PC-9 (cell line): ENCODE results near the gene GRIPAP1.

ENCODE experiments used
- EZH2 ChIP-seq: fragments of 200-600 bp; sonication (generic); IDR thresholded peaks from 2 replicates; pipeline ENCODE4 v1.8.0; 2017; ENCODE audit warnings: antibody characterized with exemption, low read depth
- TF ChIP-seq, protein P1 (sequence below): fragments of 200-600 bp; sonication (generic); conservative IDR thresholded peaks from 2 replicates; pipeline ENCODE4 v1.6.1; 2017; ENCODE audit warnings: mixed run types, antibody characterized with exemption, mild to moderate bottlenecking, moderate library complexity

DNA sequence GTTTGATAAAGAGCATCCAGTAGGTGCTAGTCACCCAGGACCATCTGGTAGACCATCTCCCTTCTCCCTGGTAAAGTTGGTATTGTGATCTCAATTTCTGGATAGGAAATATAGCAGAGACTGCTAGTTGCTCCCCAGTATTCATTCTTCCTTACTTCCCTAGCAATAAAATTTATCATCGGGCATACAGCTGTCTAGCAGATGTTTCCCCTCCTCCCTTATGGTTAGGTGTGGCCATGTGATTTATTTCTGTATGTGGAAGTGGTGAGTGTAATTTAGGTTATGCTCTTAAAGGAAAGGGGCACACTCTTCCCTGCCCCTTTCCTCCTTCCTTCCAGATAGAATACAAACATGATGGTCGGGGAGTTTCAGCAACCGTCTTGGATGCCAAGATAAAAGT is 18.2 kb downstream of the GRIPAP1 start:
- TF ChIP-seq, protein P1, sequence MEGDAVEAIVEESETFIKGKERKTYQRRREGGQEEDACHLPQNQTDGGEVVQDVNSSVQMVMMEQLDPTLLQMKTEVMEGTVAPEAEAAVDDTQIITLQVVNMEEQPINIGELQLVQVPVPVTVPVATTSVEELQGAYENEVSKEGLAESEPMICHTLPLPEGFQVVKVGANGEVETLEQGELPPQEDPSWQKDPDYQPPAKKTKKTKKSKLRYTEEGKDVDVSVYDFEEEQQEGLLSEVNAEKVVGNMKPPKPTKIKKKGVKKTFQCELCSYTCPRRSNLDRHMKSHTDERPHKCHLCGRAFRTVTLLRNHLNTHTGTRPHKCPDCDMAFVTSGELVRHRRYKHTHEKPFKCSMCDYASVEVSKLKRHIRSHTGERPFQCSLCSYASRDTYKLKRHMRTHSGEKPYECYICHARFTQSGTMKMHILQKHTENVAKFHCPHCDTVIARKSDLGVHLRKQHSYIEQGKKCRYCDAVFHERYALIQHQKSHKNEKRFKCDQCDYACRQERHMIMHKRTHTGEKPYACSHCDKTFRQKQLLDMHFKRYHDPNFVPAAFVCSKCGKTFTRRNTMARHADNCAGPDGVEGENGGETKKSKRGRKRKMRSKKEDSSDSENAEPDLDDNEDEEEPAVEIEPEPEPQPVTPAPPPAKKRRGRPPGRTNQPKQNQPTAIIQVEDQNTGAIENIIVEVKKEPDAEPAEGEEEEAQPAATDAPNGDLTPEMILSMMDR: no peak
- TF ChIP-seq EZH2: no peak
